A204.1 (cell line): ENCODE measurements around the gene WIPF3.
"Not testable (repeated sequence)": the region's sequence is repeated elsewhere in the genome, so short reads cannot be mapped to it uniquely, and the experiment has no call there.

Experiments used
- FAIRE-seq: peaks from 2 replicates; lab custom pipeline; 2012; peaks lifted over from hg19 to GRCh38; lab: Jason Lieb, UNC

WIPF3 gene

GRCh38 chr7:29955799-29956486 is 149.6 kb downstream of the WIPF3 start:
- no peak for FAIRE-seq

GRCh38 chr7:29956487-29956836 is 150.2 kb downstream of the WIPF3 start:
- no peak for FAIRE-seq

GRCh38 chr7:29957521-29958310 is 151.4 kb downstream of the WIPF3 start:
- FAIRE-seq, result no peak

GRCh38 chr7:29958667-29959358 is 152.5 kb downstream of the WIPF3 start:
- FAIRE-seq, result no peak

GRCh38 chr7:29961611-29962010 is 155.3 kb downstream of the WIPF3 start:
- FAIRE-seq, result not testable (repeated sequence)

GRCh38 chr7:29962035-29962434 is 155.7 kb downstream of the WIPF3 start:
- FAIRE-seq, result peak; percentile 96

GRCh38 chr7:29965030-29965429 is 158.7 kb downstream of the WIPF3 start:
- no peak for FAIRE-seq
